ENCODE results near the gene RAB44. TPM values are rescaled to one million over a fixed set of nuclear protein-coding genes. Genes with fewer than 3 reads are reported as not detected.

The RAB44 gene
- total RNA-seq, 1 experiment from 2014 or later = 0.09 TPM

DNA sequence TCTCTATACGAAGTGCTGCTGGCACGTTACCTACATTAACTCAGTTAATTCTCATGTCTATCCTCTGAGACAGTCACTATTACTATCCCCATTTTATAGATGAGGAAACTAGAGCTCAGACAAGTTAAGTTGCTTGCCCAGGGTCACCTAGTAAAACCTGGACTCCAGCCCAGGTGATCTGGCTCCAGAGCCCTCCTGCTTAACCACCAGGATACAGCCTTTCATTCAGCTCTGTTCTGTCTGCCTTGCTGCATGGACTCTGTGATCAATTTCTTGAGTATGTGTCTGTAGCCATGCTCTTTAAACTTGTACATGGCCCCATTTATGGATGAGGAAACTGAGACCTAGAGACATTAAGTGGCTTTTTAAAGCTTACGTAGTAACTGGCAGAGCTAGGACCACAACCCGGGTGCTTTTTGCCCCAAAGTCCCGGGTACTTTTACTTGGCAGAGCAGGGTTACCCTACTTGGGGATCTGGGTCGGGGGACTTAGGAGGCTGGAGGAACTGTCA, 14.4 kb upstream of the RAB44 start:
- peak overlapping the region; percentile 65 for H3K27ac Mint-ChIP-seq (ENCODE audit: low read depth, unreplicated experiment)
- H3K4me1 Mint-ChIP-seq (ENCODE audit: insufficient read depth, unreplicated experiment) = peaks cover 8% of the 10 kb centered on the region
- no peaks in the 10 kb centered on the region for H3K9me3 Mint-ChIP-seq (ENCODE audit: unreplicated experiment)
- peaks cover 100% of the 10 kb centered on the region for H3K36me3 Mint-ChIP-seq (ENCODE audit: insufficient read depth, unreplicated experiment)
- ChIA-PET CTCF (interaction anchor here (0.6 to 2.0 kb wide), 7 partner anchors 19 to 236 kb away, joined by 3 to 5 read pairs (median 4); no protein-coding TSS in a partner anchor), POLR2A (interaction anchor here (0.8 to 17.5 kb wide), 15 partner anchors 10 to 240 kb away, joined by 3 to 495 read pairs (median 15); partner anchors contain the start of gene SRSF3)
- TF ChIP-seq, protein P1, sequence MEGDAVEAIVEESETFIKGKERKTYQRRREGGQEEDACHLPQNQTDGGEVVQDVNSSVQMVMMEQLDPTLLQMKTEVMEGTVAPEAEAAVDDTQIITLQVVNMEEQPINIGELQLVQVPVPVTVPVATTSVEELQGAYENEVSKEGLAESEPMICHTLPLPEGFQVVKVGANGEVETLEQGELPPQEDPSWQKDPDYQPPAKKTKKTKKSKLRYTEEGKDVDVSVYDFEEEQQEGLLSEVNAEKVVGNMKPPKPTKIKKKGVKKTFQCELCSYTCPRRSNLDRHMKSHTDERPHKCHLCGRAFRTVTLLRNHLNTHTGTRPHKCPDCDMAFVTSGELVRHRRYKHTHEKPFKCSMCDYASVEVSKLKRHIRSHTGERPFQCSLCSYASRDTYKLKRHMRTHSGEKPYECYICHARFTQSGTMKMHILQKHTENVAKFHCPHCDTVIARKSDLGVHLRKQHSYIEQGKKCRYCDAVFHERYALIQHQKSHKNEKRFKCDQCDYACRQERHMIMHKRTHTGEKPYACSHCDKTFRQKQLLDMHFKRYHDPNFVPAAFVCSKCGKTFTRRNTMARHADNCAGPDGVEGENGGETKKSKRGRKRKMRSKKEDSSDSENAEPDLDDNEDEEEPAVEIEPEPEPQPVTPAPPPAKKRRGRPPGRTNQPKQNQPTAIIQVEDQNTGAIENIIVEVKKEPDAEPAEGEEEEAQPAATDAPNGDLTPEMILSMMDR (IDR thresholded peaks at IDR 0.05; ENCODE audit: unreplicated experiment) = no peak
- no peaks in the 10 kb centered on the region for H3K27me3 Mint-ChIP-seq (ENCODE audit: insufficient read depth, unreplicated experiment)
- intact Hi-C loops (cut with micrococcal nuclease) = loop anchor here (2.0 to 10.0 kb wide), 2 partner anchors 76 to 258 kb away; no protein-coding TSS in a partner anchor
- BruUV-seq (replicated peaks) = no TSS peak
- H3K4me3 Mint-ChIP-seq (ENCODE audit: unreplicated experiment) = peak overlapping the region; percentile 87
- no peak for DNase-seq (ENCODE audit: unreplicated experiment)

- no TSS peak for BruUV-seq (replicated peaks)
These were observed 13.8 kb upstream of the RAB44 start for GRCh38 chr6:36683656-36684446.

DNA sequence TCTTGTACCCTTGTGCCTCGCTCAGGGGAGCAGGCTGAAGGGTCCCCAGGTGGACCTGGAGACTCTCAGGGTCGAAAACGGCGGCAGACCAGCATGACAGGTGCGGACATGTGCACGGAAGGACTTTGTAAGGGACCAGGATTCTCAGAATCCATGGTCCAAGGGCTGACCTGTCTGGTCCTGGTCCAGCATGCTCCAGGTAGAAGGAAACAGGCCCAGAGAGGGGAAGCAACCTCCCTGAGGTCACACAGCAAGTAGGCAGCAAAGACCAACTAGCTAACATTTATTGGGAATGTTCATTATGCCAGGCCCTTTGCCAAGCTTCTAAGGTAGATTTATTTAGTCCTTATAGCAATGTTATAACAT, 13.2 kb upstream of the RAB44 start:
- CTCF ChIA-PET = interaction anchor here (0.6 to 2.0 kb wide), 5 partner anchors 13 to 85 kb away, joined by 3 to 5 read pairs (median 3); no protein-coding TSS in a partner anchor
- TF ChIP-seq, protein P1 (IDR thresholded peaks at IDR 0.05; ENCODE audit: unreplicated experiment) = no peak
- no TSS peak for BruUV-seq (replicated peaks)
- intact Hi-C loops (cut with micrococcal nuclease) = loop anchor here (10.0 kb wide), 1 partner anchor 260 kb away; no protein-coding TSS in a partner anchor
- H3K4me1 Mint-ChIP-seq (ENCODE audit: insufficient read depth, unreplicated experiment) = peaks cover 6% of the 10 kb centered on the region
- H3K9me3 Mint-ChIP-seq (ENCODE audit: unreplicated experiment) = no peaks in the 10 kb centered on the region
- peaks cover 99% of the 10 kb centered on the region for H3K36me3 Mint-ChIP-seq (ENCODE audit: insufficient read depth, unreplicated experiment)
- H3K27ac Mint-ChIP-seq (ENCODE audit: low read depth, unreplicated experiment) = no peak overlapping the region
- no peak overlapping the region for H3K4me3 Mint-ChIP-seq (ENCODE audit: unreplicated experiment)
- H3K27me3 Mint-ChIP-seq (ENCODE audit: insufficient read depth, unreplicated experiment) = no peaks in the 10 kb centered on the region
- POLR2A ChIA-PET = interaction anchor here (0.6 to 17.5 kb wide), 4 partner anchors 8 to 56 kb away, joined by 3 to 495 read pairs (median 12); no protein-coding TSS in a partner anchor
- no peak for DNase-seq (ENCODE audit: unreplicated experiment)

More at GRCh38 chr6:36683656-36684446, 13.8 kb upstream of the RAB44 start:
- H3K4me3 Mint-ChIP-seq (ENCODE audit: unreplicated experiment) = peak overlapping the region; percentile 87
- peaks cover 6% of the 10 kb centered on the region for H3K4me1 Mint-ChIP-seq (ENCODE audit: insufficient read depth, unreplicated experiment)
- TF ChIP-seq, protein P1 (IDR thresholded peaks at IDR 0.05; ENCODE audit: unreplicated experiment) = no peak
- ChIA-PET POLR2A (interaction anchor here (0.8 to 17.5 kb wide), 14 partner anchors 9 to 240 kb away, joined by 3 to 495 read pairs (median 16); partner anchors contain the start of gene SRSF3), CTCF (interaction anchor here (0.6 to 2.0 kb wide), 8 partner anchors 13 to 86 kb away, joined by 3 to 5 read pairs (median 4); no protein-coding TSS in a partner anchor)
- no peaks in the 10 kb centered on the region for H3K9me3 Mint-ChIP-seq (ENCODE audit: unreplicated experiment)
- intact Hi-C loops (cut with micrococcal nuclease) = loop anchor here (2.0 to 10.0 kb wide), 2 partner anchors 75 to 259 kb away; no protein-coding TSS in a partner anchor
- peaks cover 100% of the 10 kb centered on the region for H3K36me3 Mint-ChIP-seq (ENCODE audit: insufficient read depth, unreplicated experiment)
- no peaks in the 10 kb centered on the region for H3K27me3 Mint-ChIP-seq (ENCODE audit: insufficient read depth, unreplicated experiment)
- no peak for DNase-seq (ENCODE audit: unreplicated experiment)
- peak overlapping the region; percentile 65 for H3K27ac Mint-ChIP-seq (ENCODE audit: low read depth, unreplicated experiment)

Data from MCF 10A (cell line).